Ishikawa (cell line): ENCODE results near the gene TTLL7.

Source experiments
- CEBPB ChIP-seq: IDR thresholded peaks from 2 replicates; pipeline ENCODE4 v1.6.1; 2012
- CREB1 ChIP-seq: IDR thresholded peaks from 2 replicates; pipeline ENCODE4 v1.6.1; 2012; ENCODE audit warnings: low read depth
- EGR1 ChIP-seq: IDR thresholded peaks from 2 replicates; pipeline ENCODE4 v1.6.1; 2012
- EP300 ChIP-seq: IDR thresholded peaks from 2 replicates; pipeline ENCODE4 v1.6.1; 2012; ENCODE audit warnings: borderline replicate concordance
- FOXM1 ChIP-seq: IDR thresholded peaks from 2 replicates; pipeline ENCODE4 v1.6.1; 2012; ENCODE audit warnings: low read depth, borderline replicate concordance
- MAX ChIP-seq: IDR thresholded peaks from 2 replicates; pipeline ENCODE4 v1.6.1; 2012
- NFIC ChIP-seq: IDR thresholded peaks from 2 replicates; pipeline ENCODE4 v1.6.1; 2012
- RAD21 ChIP-seq: IDR thresholded peaks from 2 replicates; pipeline ENCODE4 v1.6.1; 2012; ENCODE audit warnings: low read depth
- REST ChIP-seq: IDR thresholded peaks from 2 replicates; pipeline ENCODE4 v1.6.1; 2012; ENCODE audit warnings: low read depth, mild to moderate bottlenecking
- TAF1 ChIP-seq: IDR thresholded peaks from 2 replicates; pipeline ENCODE4 v1.6.1; 2012; ENCODE audit warnings: low read depth, mild to moderate bottlenecking
- TCF12 ChIP-seq: IDR thresholded peaks from 2 replicates; pipeline ENCODE4 v1.6.1; 2012; ENCODE audit warnings: low read depth
- TEAD4 ChIP-seq: IDR thresholded peaks from 2 replicates; pipeline ENCODE4 v1.6.1; 2012
- USF1 ChIP-seq: IDR thresholded peaks from 2 replicates; pipeline ENCODE4 v1.6.1; 2012
- YY1 ChIP-seq: IDR thresholded peaks from 2 replicates; pipeline ENCODE4 v1.6.1; 2012; ENCODE audit warnings: low read depth
- ZBTB7A ChIP-seq: IDR thresholded peaks from 2 replicates; pipeline ENCODE4 v1.6.1; 2012; ENCODE audit warnings: low read depth

Gene TTLL7

GRCh38 chr1:83994111-83994510 lies 4.8 kb downstream of the TTLL7 start:
- TF ChIP-seq REST (no peak), FOXM1 (no peak), YY1 (no peak), TEAD4 (no peak), MAX (no peak), EP300 (no peak), NFIC (no peak), EGR1 (no peak), CREB1 (no peak), TCF12 (no peak), USF1 (no peak), ZBTB7A (no peak), RAD21 (no peak), TAF1 (no peak), CEBPB (no peak)

GRCh38 chr1:83990734-83991133 lies 8.2 kb downstream of the TTLL7 start:
- TF ChIP-seq TEAD4 (no peak), TAF1 (no peak), TCF12 (no peak), EGR1 (no peak)

GRCh38 chr1:83985048-83985447 lies 13.9 kb downstream of the TTLL7 start:
- TF ChIP-seq REST (no peak), CEBPB (no peak), NFIC (no peak), ZBTB7A (no peak), EP300 (no peak), TEAD4 (no peak), MAX (no peak), TAF1 (no peak)

GRCh38 chr1:83978056-83978455 lies 20.9 kb downstream of the TTLL7 start:
- TF ChIP-seq TCF12 (no peak), REST (no peak), CEBPB (no peak), FOXM1 (no peak), EP300 (no peak), RAD21 (no peak), MAX (no peak), YY1 (no peak), CREB1 (no peak), USF1 (no peak), TEAD4 (no peak), TAF1 (no peak), ZBTB7A (no peak), EGR1 (no peak), NFIC (no peak)

- TF ChIP-seq MAX: no peak
Observed at GRCh38 chr1:83976920-83977319, 22.0 kb downstream of the TTLL7 start.
